ENCODE measurements around the gene ARHGEF10L.
"Not testable (repeated sequence)": the region's sequence is repeated elsewhere in the genome, so short reads cannot be mapped to it uniquely, and the experiment has no call there.

The ARHGEF10L gene

GRCh38 chr1:17723684-17724083 is 184.2 kb downstream of the ARHGEF10L start:
- DNase-seq = no peak

- no peak for DNase-seq
Observed at GRCh38 chr1:17724150-17724549, 184.7 kb downstream of the ARHGEF10L start.

GRCh38 chr1:17725084-17725719 is 185.7 kb downstream of the ARHGEF10L start:
- DNase-seq = no peak

- DNase-seq = no peak
Observed at GRCh38 chr1:17725811-17726582, 186.5 kb downstream of the ARHGEF10L start.

- no peak for DNase-seq
Observed at GRCh38 chr1:17728123-17728712, 188.7 kb downstream of the ARHGEF10L start.

- DNase-seq = no peak
Observed at GRCh38 chr1:17729248-17729647, 189.8 kb downstream of the ARHGEF10L start.

GRCh38 chr1:17729909-17730308 is 190.4 kb downstream of the ARHGEF10L start:
- no peak for DNase-seq

- DNase-seq = no peak
Observed at GRCh38 chr1:17731460-17731859, 192.0 kb downstream of the ARHGEF10L start.

- DNase-seq = no peak
Observed at GRCh38 chr1:17732475-17732874, 193.0 kb downstream of the ARHGEF10L start.

- no peak for DNase-seq
Observed at GRCh38 chr1:17733661-17734060, 194.2 kb downstream of the ARHGEF10L start.

- no peak for DNase-seq
Observed at GRCh38 chr1:17734609-17735008, 195.1 kb downstream of the ARHGEF10L start.

- DNase-seq = no peak
Observed at GRCh38 chr1:17735348-17735747, 195.8 kb downstream of the ARHGEF10L start.

GRCh38 chr1:17735793-17736192 is 196.3 kb downstream of the ARHGEF10L start:
- no peak for DNase-seq

GRCh38 chr1:17736625-17737024 is 197.1 kb downstream of the ARHGEF10L start:
- DNase-seq = no peak

- no peak for DNase-seq
Observed at GRCh38 chr1:17739050-17739449, 199.6 kb downstream of the ARHGEF10L start.

- no peak for DNase-seq
Observed at GRCh38 chr1:17741052-17741451, 201.6 kb downstream of the ARHGEF10L start.

GRCh38 chr1:17742583-17742982 is 203.1 kb downstream of the ARHGEF10L start:
- no peak for DNase-seq

- no peak for DNase-seq
Observed at GRCh38 chr1:17743008-17743647, 203.6 kb downstream of the ARHGEF10L start.

- no peak for DNase-seq
Observed at GRCh38 chr1:17743925-17744324, 204.4 kb downstream of the ARHGEF10L start.

- no peak for DNase-seq
Observed at GRCh38 chr1:17744666-17745478, 205.4 kb downstream of the ARHGEF10L start.

GRCh38 chr1:17745479-17745955 is 206.0 kb downstream of the ARHGEF10L start:
- no peak for DNase-seq

GRCh38 chr1:17746281-17746680 is 206.8 kb downstream of the ARHGEF10L start:
- not testable (repeated sequence) for DNase-seq

GRCh38 chr1:17746920-17747319 is 207.4 kb downstream of the ARHGEF10L start:
- DNase-seq = no peak
